Glomerular endothelial cell (primary cell): ENCODE results near the gene PGAM2. TPM values are rescaled to one million over a fixed set of nuclear protein-coding genes. Genes with fewer than 3 reads are reported as not detected.

Source experiments
- DNase-seq: peaks from one replicate; pipeline ENCODE4 v3.0.0-alpha.2; 2011; ENCODE audit warnings: low read depth, low spot score; ENCODE audit errors: extremely low read depth
- total RNA-seq: library from RNA; depleted of rRNA; stranded (reverse); fragments of >200 nt; gene quantifications from 2 replicates; pipeline ENCODE4 v1.2.3, GENCODE V29; 2015

The PGAM2 gene
- total RNA-seq, result not detected in 2 replicates

- DNase-seq, result no peak
Measured at GRCh38 chr7:44065431-44066110, at the start of gene PGAM2. Gene PGAM2 (minus strand): TSS chr7:44065567. CDS start chr7:44065529, 38 bp downstream.

- no peak for DNase-seq
Measured at GRCh38 chr7:44114586-44115310, 49.4 kb upstream of the PGAM2 start.

GRCh38 chr7:44113764-44114354 lies 48.5 kb upstream of the PGAM2 start:
- DNase-seq, result no peak

- no peak for DNase-seq
Measured at GRCh38 chr7:44112997-44113763, 47.8 kb upstream of the PGAM2 start.

- no peak for DNase-seq
Measured at GRCh38 chr7:44112231-44112996, 47.0 kb upstream of the PGAM2 start.

GRCh38 chr7:44111761-44112160 lies 46.4 kb upstream of the PGAM2 start:
- DNase-seq, result no peak

- DNase-seq, result no peak
Measured at GRCh38 chr7:44110719-44111635, 45.6 kb upstream of the PGAM2 start.

GRCh38 chr7:44109991-44110390 lies 44.6 kb upstream of the PGAM2 start:
- DNase-seq, result no peak

- no peak for DNase-seq
Measured at GRCh38 chr7:44108768-44109750, 43.7 kb upstream of the PGAM2 start.

GRCh38 chr7:44107961-44108767 lies 42.8 kb upstream of the PGAM2 start:
- no peak for DNase-seq

GRCh38 chr7:44107116-44107960 lies 42.0 kb upstream of the PGAM2 start:
- no peak for DNase-seq

- no peak for DNase-seq
Measured at GRCh38 chr7:44106311-44107065, 41.1 kb upstream of the PGAM2 start.

GRCh38 chr7:44105832-44106231 lies 40.5 kb upstream of the PGAM2 start:
- no peak for DNase-seq

- no peak for DNase-seq
Measured at GRCh38 chr7:44104860-44105771, 39.7 kb upstream of the PGAM2 start.
